HepG2 (cell line): ENCODE results near the gene RBCK1. TPM values are rescaled to one million over a fixed set of nuclear protein-coding genes. Genes with fewer than 3 reads are reported as not detected.

Experiments used
- HMG20B ChIP-seq: conservative IDR thresholded peaks from 2 replicates; pipeline ENCODE4 v1.6.1; 2016; ENCODE audit warnings: missing genetic modification reagents, missing compliant biosample characterization
- IKZF1 ChIP-seq: fragments of 450-650 bp; IDR thresholded peaks from 2 replicates; pipeline ENCODE4 v1.7.1; 2016
- KLF11 ChIP-seq: IDR thresholded peaks from 2 replicates; pipeline ENCODE4 v1.6.1; 2016; ENCODE audit warnings: missing compliant biosample characterization
- KLF9 ChIP-seq: IDR thresholded peaks from 2 replicates; pipeline ENCODE4 v1.6.1; 2016; ENCODE audit warnings: low read depth
- NBN ChIP-seq: fragments of 450-650 bp; conservative IDR thresholded peaks from 2 replicates; pipeline ENCODE4 v1.6.1; 2017
- NFE2L1 ChIP-seq: sonication (generic); formaldehyde crosslinking; IDR thresholded peaks from 2 replicates; pipeline ENCODE4 v1.4.0; 2020; ENCODE audit warnings: missing genetic modification reagents, mild to moderate bottlenecking, borderline replicate concordance
- NFRKB ChIP-seq: fragments of 450-650 bp; IDR thresholded peaks from 2 replicates; pipeline ENCODE4 v1.6.1; 2017
- NFYB ChIP-seq: sonication (generic); formaldehyde crosslinking; IDR thresholded peaks from 2 replicates; pipeline ENCODE4 v1.4.0; 2020; ENCODE audit warnings: missing genetic modification reagents
- RARA ChIP-seq: IDR thresholded peaks from 2 replicates; pipeline ENCODE4 v1.6.1; 2016; ENCODE audit warnings: missing genetic modification reagents, missing compliant biosample characterization
- SALL1 ChIP-seq: sonication (generic); formaldehyde crosslinking; IDR thresholded peaks from 2 replicates; pipeline ENCODE4 v1.8.0; 2022; ENCODE audit warnings: mild to moderate bottlenecking, missing genetic modification reagents
- SIN3B ChIP-seq: fragments of 150-350 bp; IDR thresholded peaks from 2 replicates; pipeline ENCODE4 v1.6.1; 2014; ENCODE audit warnings: low read length
- SP2 ChIP-seq: sonication (generic); formaldehyde crosslinking; IDR thresholded peaks from 2 replicates; pipeline ENCODE4 v1.5.1; 2020; ENCODE audit warnings: mild to moderate bottlenecking, missing genetic modification reagents
- SRSF4 ChIP-seq: fragments of 200-400 bp; formaldehyde crosslinking; IDR thresholded peaks from one replicate; pipeline ENCODE4 v1.6.1; 2018; ENCODE audit warnings: mild to moderate bottlenecking, low read depth, low read length, moderate library complexity; ENCODE audit not compliant: poor library complexity, severe bottlenecking
- STAT5B ChIP-seq: sonication (generic); formaldehyde crosslinking; IDR thresholded peaks from 2 replicates; pipeline ENCODE4 v1.4.0; 2020; ENCODE audit warnings: missing genetic modification reagents
- ZNF160 ChIP-seq: sonication (generic); formaldehyde crosslinking; IDR thresholded peaks from 2 replicates; pipeline ENCODE4 v1.8.0; 2022; ENCODE audit warnings: mild to moderate bottlenecking, inconsistent platforms, missing genetic modification reagents
- ZNF232 ChIP-seq: sonication (generic); formaldehyde crosslinking; IDR thresholded peaks from 2 replicates; pipeline ENCODE4 v1.4.0; 2020; ENCODE audit warnings: missing genetic modification reagents, borderline replicate concordance
- ZNF256 ChIP-seq: sonication (generic); formaldehyde crosslinking; conservative IDR thresholded peaks from 2 replicates; pipeline ENCODE4 v1.4.0; 2020; ENCODE audit warnings: missing genetic modification reagents
- ZNF552 ChIP-seq: sonication (generic); formaldehyde crosslinking; IDR thresholded peaks from 2 replicates; pipeline ENCODE4 v1.9.0; 2022; ENCODE audit warnings: missing genetic modification reagents, mild to moderate bottlenecking, borderline replicate concordance
- ZNF577 ChIP-seq: sonication (generic); formaldehyde crosslinking; IDR thresholded peaks from 2 replicates; pipeline ENCODE4 v1.4.0; 2020; ENCODE audit warnings: mild to moderate bottlenecking, low read depth, missing genetic modification reagents, borderline replicate concordance
- ZNF629 ChIP-seq: sonication (generic); formaldehyde crosslinking; conservative IDR thresholded peaks from 2 replicates; pipeline ENCODE4 v1.5.0; 2020; ENCODE audit warnings: missing genetic modification reagents
- ZNF670 ChIP-seq: sonication (generic); formaldehyde crosslinking; IDR thresholded peaks from 2 replicates; pipeline ENCODE4 v1.8.0; 2022; ENCODE audit warnings: mild to moderate bottlenecking, missing genetic modification reagents, borderline replicate concordance
- ZNF7 ChIP-seq: IDR thresholded peaks from 2 replicates; pipeline ENCODE4 v1.6.1; 2016; ENCODE audit warnings: missing biosample characterization, missing genetic modification reagents
- ZNF703 ChIP-seq: sonication (generic); formaldehyde crosslinking; IDR thresholded peaks from 2 replicates; pipeline ENCODE4 v1.5.1; 2020; ENCODE audit warnings: missing genetic modification reagents, mild to moderate bottlenecking, moderate library complexity, borderline replicate concordance
- ZNF720 ChIP-seq: sonication (generic); formaldehyde crosslinking; IDR thresholded peaks from 2 replicates; pipeline ENCODE4 v1.4.0; 2020; ENCODE audit warnings: missing genetic modification reagents
- ZNF772 ChIP-seq: sonication (generic); formaldehyde crosslinking; IDR thresholded peaks from 2 replicates; pipeline ENCODE4 v1.5.0; 2020; ENCODE audit warnings: mild to moderate bottlenecking, missing genetic modification reagents
- ZNF773 ChIP-seq: sonication (generic); formaldehyde crosslinking; IDR thresholded peaks from 2 replicates; pipeline ENCODE4 v1.4.0; 2020; ENCODE audit warnings: missing genetic modification reagents, borderline replicate concordance
- ZNF776 ChIP-seq: sonication (generic); formaldehyde crosslinking; IDR thresholded peaks from 2 replicates; pipeline ENCODE4 v1.4.0; 2020; ENCODE audit warnings: mild to moderate bottlenecking, missing genetic modification reagents
- polyA plus RNA-seq, 8 experiments: library from polyadenylated mRNA; depleted of rRNA in 3 of 8; stranded (reverse) in 7 of 8; unstranded in 1 of 8; fragments of >200 nt; fragmentation: Illumina TruSeq in 4 of 8; extraction: Trizol in 4 of 8; gene quantifications; 2 replicates each; pipeline versions ENCODE4 v1.2.1 to v1.2.3, GENCODE V29; 2011 to 2016; ENCODE audit warnings: low read depth in 4 of 8, missing spikeins in 1 of 8, mixed read lengths in 1 of 8; ENCODE audit not compliant: insufficient read depth in 1 of 8
- total RNA-seq, 5 experiments: library from RNA; depleted of rRNA; stranded (reverse); fragments of >200 nt; fragmentation: Illumina TruSeq; extraction: Trizol; gene quantifications; 2 replicates each; pipeline ENCODE4 v1.2.3, GENCODE V29; 2016; ENCODE audit warnings: low read depth in 1 of 5
- TF ChIP-seq, protein P1 (sequence below): sonication (generic); formaldehyde crosslinking; IDR thresholded peaks from 2 replicates; pipeline ENCODE4 v1.9.0; 2022; ENCODE audit warnings: missing genetic modification reagents, mild to moderate bottlenecking, borderline replicate concordance
- TF ChIP-seq, protein P2 (sequence below): sonication (generic); formaldehyde crosslinking; IDR thresholded peaks from 2 replicates; pipeline ENCODE4; 2020; ENCODE audit warnings: missing genetic modification reagents, mild to moderate bottlenecking, borderline replicate concordance

Gene RBCK1
- total and polyA plus RNA-seq, 2 of the 13 experiments (the other 11 are each of a cell fraction or from before 2014, with no cell fraction given): 149 to 215 TPM

DNA sequence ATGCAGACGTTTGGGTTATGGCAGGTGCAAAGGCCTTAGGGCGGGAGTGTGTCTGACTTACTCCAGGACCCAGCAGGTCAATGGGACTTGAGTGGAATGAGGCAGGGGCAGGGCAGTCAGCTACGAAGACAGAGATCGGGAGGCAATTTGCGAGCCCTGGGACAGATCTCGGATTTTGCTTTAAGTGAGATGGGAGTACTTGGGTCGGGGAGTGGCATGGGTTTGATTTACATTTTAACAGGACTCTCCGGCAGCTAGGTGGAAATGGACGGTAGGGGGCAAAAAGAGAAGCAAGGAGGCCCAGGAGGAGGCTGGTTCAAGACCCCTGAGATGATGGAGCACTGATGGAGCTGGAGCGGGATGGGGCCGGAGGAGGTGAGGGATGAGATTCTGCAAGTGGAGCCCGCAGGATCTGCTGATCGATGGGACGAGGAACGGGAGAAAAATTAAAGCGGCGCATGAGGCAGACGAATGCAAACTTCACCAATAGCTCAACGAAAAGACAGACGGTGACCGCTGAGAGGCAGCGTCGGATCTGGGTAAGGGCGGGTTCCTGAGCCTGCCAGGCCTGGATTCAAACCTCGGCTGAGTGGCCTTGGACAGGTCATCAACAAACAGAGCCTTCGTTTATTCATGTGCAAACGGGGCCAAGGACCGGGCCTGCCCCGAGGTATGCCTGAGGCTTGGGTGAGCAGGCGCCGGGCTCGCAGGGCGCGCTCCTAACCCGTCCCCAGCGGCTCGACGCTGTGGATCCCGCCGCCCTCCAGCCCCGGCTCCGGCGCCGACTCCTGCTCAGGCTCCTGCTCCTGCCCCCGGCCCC, 756 bp upstream of the RBCK1 start (continued):
- peak; percentile 88; the same call in 1 of the 2 replicates for TF ChIP-seq ZNF670 (CRISPR knock-in tag)
- no peak for TF ChIP-seq ZNF720 (CRISPR knock-in tag)
- TF ChIP-seq, protein P1, sequence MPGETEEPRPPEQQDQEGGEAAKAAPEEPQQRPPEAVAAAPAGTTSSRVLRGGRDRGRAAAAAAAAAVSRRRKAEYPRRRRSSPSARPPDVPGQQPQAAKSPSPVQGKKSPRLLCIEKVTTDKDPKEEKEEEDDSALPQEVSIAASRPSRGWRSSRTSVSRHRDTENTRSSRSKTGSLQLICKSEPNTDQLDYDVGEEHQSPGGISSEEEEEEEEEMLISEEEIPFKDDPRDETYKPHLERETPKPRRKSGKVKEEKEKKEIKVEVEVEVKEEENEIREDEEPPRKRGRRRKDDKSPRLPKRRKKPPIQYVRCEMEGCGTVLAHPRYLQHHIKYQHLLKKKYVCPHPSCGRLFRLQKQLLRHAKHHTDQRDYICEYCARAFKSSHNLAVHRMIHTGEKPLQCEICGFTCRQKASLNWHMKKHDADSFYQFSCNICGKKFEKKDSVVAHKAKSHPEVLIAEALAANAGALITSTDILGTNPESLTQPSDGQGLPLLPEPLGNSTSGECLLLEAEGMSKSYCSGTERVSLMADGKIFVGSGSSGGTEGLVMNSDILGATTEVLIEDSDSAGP (CRISPR knock-in tag): peak; percentile 89
- TF ChIP-seq HMG20B (CRISPR knock-in tag): 0 out of 2 replicates have a peak, but pooled peaks have one; percentile 37
- peak; percentile 49; the same call in 1 of the 2 replicates for TF ChIP-seq ZNF629 (CRISPR knock-in tag)
- peak; percentile 63; the same call in 1 of the 2 replicates for TF ChIP-seq ZNF776
- TF ChIP-seq ZNF256 (CRISPR knock-in tag): 0 out of 2 replicates have a peak, but pooled peaks have one; percentile 67
- TF ChIP-seq NFYB: no peak; the same call in 1 of the 2 replicates
- no peak for TF ChIP-seq ZNF7 (CRISPR knock-in tag)
- TF ChIP-seq ZNF160: peak; percentile 76
- peak; percentile 76 for TF ChIP-seq ZNF232 (CRISPR knock-in tag)
- no peak for TF ChIP-seq NBN
- TF ChIP-seq SALL1 (CRISPR knock-in tag): peak; percentile 83
- TF ChIP-seq KLF9 (CRISPR knock-in tag): peak; percentile 78
- TF ChIP-seq, protein P2, sequence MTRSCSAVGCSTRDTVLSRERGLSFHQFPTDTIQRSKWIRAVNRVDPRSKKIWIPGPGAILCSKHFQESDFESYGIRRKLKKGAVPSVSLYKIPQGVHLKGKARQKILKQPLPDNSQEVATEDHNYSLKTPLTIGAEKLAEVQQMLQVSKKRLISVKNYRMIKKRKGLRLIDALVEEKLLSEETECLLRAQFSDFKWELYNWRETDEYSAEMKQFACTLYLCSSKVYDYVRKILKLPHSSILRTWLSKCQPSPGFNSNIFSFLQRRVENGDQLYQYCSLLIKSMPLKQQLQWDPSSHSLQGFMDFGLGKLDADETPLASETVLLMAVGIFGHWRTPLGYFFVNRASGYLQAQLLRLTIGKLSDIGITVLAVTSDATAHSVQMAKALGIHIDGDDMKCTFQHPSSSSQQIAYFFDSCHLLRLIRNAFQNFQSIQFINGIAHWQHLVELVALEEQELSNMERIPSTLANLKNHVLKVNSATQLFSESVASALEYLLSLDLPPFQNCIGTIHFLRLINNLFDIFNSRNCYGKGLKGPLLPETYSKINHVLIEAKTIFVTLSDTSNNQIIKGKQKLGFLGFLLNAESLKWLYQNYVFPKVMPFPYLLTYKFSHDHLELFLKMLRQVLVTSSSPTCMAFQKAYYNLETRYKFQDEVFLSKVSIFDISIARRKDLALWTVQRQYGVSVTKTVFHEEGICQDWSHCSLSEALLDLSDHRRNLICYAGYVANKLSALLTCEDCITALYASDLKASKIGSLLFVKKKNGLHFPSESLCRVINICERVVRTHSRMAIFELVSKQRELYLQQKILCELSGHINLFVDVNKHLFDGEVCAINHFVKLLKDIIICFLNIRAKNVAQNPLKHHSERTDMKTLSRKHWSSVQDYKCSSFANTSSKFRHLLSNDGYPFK (CRISPR knock-in tag): 0 out of 2 replicates have a peak, but pooled peaks have one; percentile 54
- TF ChIP-seq RARA (CRISPR knock-in tag): peak; percentile 70
- TF ChIP-seq ZNF552 (CRISPR knock-in tag): peak; percentile 50
- peak; percentile 84; the same call in 1 of the 2 replicates for TF ChIP-seq ZNF773 (CRISPR knock-in tag)
- TF ChIP-seq ZNF577 (CRISPR knock-in tag): no peak
- 0 out of 2 replicates have a peak, but pooled peaks have one; percentile 38 for TF ChIP-seq SIN3B
- peak; percentile 41; the same call in 1 of the 2 replicates for TF ChIP-seq NFE2L1 (CRISPR knock-in tag)
- TF ChIP-seq KLF11 (CRISPR knock-in tag): peak; percentile 73; the same call in 1 of the 2 replicates
- TF ChIP-seq ZNF772 (CRISPR knock-in tag): no peak
- peak; percentile 36 for TF ChIP-seq STAT5B (CRISPR knock-in tag)
- TF ChIP-seq IKZF1: no peak
- no peak for TF ChIP-seq ZNF703 (CRISPR knock-in tag)
- peak; percentile 74 for TF ChIP-seq SRSF4
- no peak for TF ChIP-seq NFRKB
- no peak for TF ChIP-seq SP2
